Kidney epithelial cell (primary cell): ENCODE data around the gene ECM1. TPM values are rescaled to one million over a fixed set of nuclear protein-coding genes. Genes with fewer than 3 reads are reported as not detected.

ENCODE experiments used
- DNase-seq: peaks from one replicate; pipeline ENCODE4 v3.0.0-alpha.2; 2010; ENCODE audit warnings: low read depth
- H3K27me3 ChIP-seq: 2 replicates; pipeline ENCODE4 v1.6.0; 2011; ENCODE audit warnings: low read length; ENCODE audit not compliant: control insufficient read depth, insufficient read depth
- H3K36me3 ChIP-seq: 2 replicates; pipeline ENCODE4 v1.5.1; 2011; ENCODE audit warnings: low read length; ENCODE audit not compliant: control insufficient read depth, insufficient read depth
- H3K4me3 ChIP-seq: 2 replicates; pipeline ENCODE4 v1.5.1; 2011; ENCODE audit warnings: low read depth, mild to moderate bottlenecking, control low read depth, low read length
- CTCF ChIP-seq: IDR thresholded peaks from 2 replicates; pipeline ENCODE4 v1.5.1; 2011; ENCODE audit warnings: mild to moderate bottlenecking, moderate library complexity, low read length, control low read depth, inconsistent platforms; ENCODE audit not compliant: insufficient read depth, poor library complexity, severe bottlenecking
- total RNA-seq: library from RNA; depleted of rRNA; stranded (reverse); fragments of >200 nt; gene quantifications from 2 replicates; pipeline ENCODE4 v1.2.3, GENCODE V29; 2015

Gene ECM1
- total RNA-seq, 1 donor from 2014 or later = 5.4 TPM

- Histone ChIP-seq H3K36me3 (peaks cover 5% of the 10 kb centered on the region), H3K4me3 (no peak overlapping the region), H3K27me3 (no peaks in the 10 kb centered on the region)
- DNase-seq = no peak
- no peak for TF ChIP-seq CTCF
Measured at GRCh38 chr1:150473659-150474058, 34.2 kb upstream of the ECM1 start.

GRCh38 chr1:150474869-150475268 lies 33.0 kb upstream of the ECM1 start:
- no peak for DNase-seq
- H3K27me3 ChIP-seq = no peaks in the 10 kb centered on the region
- peaks cover 5% of the 10 kb centered on the region for H3K36me3 ChIP-seq
- no peak for TF ChIP-seq CTCF
- H3K4me3 ChIP-seq = no peak overlapping the region

- no peaks in the 10 kb centered on the region for H3K27me3 ChIP-seq
- peaks cover 4% of the 10 kb centered on the region for H3K36me3 ChIP-seq
- no peak for TF ChIP-seq CTCF
- H3K4me3 ChIP-seq = no peak overlapping the region
- DNase-seq = no peak
Measured at GRCh38 chr1:150476754-150477153, 31.2 kb upstream of the ECM1 start.

- Histone ChIP-seq H3K4me3 (no peak overlapping the region), H3K27me3 (no peaks in the 10 kb centered on the region), H3K36me3 (peaks cover under 1% of the 10 kb centered on the region)
- TF ChIP-seq CTCF = no peak
- DNase-seq = no peak
Measured at GRCh38 chr1:150477320-150477719, 30.6 kb upstream of the ECM1 start.

- H3K4me3 ChIP-seq = no peak overlapping the region
- H3K27me3 ChIP-seq = no peaks in the 10 kb centered on the region
- TF ChIP-seq CTCF = no peak
- no peaks in the 10 kb centered on the region for H3K36me3 ChIP-seq
- no peak for DNase-seq
Measured at GRCh38 chr1:150477733-150478132, 30.2 kb upstream of the ECM1 start.

GRCh38 chr1:150479370-150479769 lies 28.5 kb upstream of the ECM1 start:
- no peak for TF ChIP-seq CTCF
- Histone ChIP-seq H3K4me3 (no peak overlapping the region), H3K36me3 (no peaks in the 10 kb centered on the region), H3K27me3 (no peaks in the 10 kb centered on the region)
- no peak for DNase-seq
